Lung (tissue), 12 donors: ENCODE results near the gene GABRE. TPM values are rescaled to one million over a fixed set of nuclear protein-coding genes. Genes with fewer than 3 reads are reported as not detected.

Experiments
- ATAC-seq: fragments of 200-7000 bp; cut with Tn5 transposase; one replicate; pipeline ENCODE4 v1.9.1; 2020; ENCODE audit warnings: moderate number of reproducible peaks; ENCODE audit not compliant: insufficient read depth, low FRiP score
- DNase-seq, 3 donors: peaks; one replicate each; pipeline ENCODE4 v3.0.0-alpha.2; 2013 to 2017
- H3K27ac ChIP-seq, 2 donors: one replicate each; pipeline ENCODE4 v1.5.1; 2013; ENCODE audit warnings: mild to moderate bottlenecking in 2 of 2, moderate library complexity in 2 of 2, control low read depth in 1 of 2, inconsistent platforms in 1 of 2, low read depth in 1 of 2, low read length in 1 of 2
- H3K27me3 ChIP-seq, 3 donors: one replicate each; pipeline ENCODE4 v1.5.1; 2013; ENCODE audit warnings: low read length in 2 of 3; ENCODE audit not compliant: control insufficient read depth in 3 of 3, insufficient read depth in 3 of 3
- H3K36me3 ChIP-seq, 4 donors: one replicate each; pipeline ENCODE4 v1.5.1; 2013; ENCODE audit warnings: low read length in 4 of 4, mild to moderate bottlenecking in 1 of 4, moderate library complexity in 1 of 4; ENCODE audit not compliant: control insufficient read depth in 4 of 4, insufficient read depth in 4 of 4
- H3K4me1 ChIP-seq, 5 donors: one replicate each; pipeline ENCODE4 v1.5.1; 2013; ENCODE audit warnings: low read length in 5 of 5, mild to moderate bottlenecking in 2 of 5, moderate library complexity in 1 of 5; ENCODE audit not compliant: control insufficient read depth in 5 of 5, insufficient read depth in 5 of 5
- H3K4me3 ChIP-seq: one replicate; pipeline ENCODE4 v1.5.1; 2013; ENCODE audit warnings: mild to moderate bottlenecking, control low read depth, moderate library complexity
- H3K9ac ChIP-seq, 2 donors: one replicate each; pipeline ENCODE4 v1.5.1; 2013; ENCODE audit warnings: low read length in 2 of 2, control low read depth in 1 of 2; ENCODE audit not compliant: insufficient read depth in 1 of 2
- H3K9me3 ChIP-seq, 4 donors: one replicate each; pipeline ENCODE4 v1.5.1; 2013; ENCODE audit warnings: low read length in 3 of 4, mild to moderate bottlenecking in 1 of 4, moderate library complexity in 1 of 4; ENCODE audit not compliant: control insufficient read depth in 4 of 4, insufficient read depth in 3 of 4
- CTCF ChIP-seq: IDR thresholded peaks from 2 replicates; pipeline ENCODE4 v1.5.1; 2012; ENCODE audit warnings: mild to moderate bottlenecking; ENCODE audit errors: control extremely low read depth, extremely low read depth
- WGBS, 2 donors: extraction: QIAGEN DNeasy Blood & Tissue Kit; methylation state at CpG; one replicate each; pipeline ENCODE4 v1.1.7; 2013; 5-methylcytosine and 5-hydroxymethylcytosine counted together
- polyA plus RNA-seq, 2 donors: library from polyadenylated mRNA; stranded (reverse); fragments of 200-250 nt; gene quantifications; one replicate each; pipeline ENCODE4 v1.2.1, GENCODE V29; 2013
- total RNA-seq, 2 donors: library from RNA; depleted of rRNA in 1 of 2; stranded (reverse); fragments of >200 nt in 1 of 2; gene quantifications; one replicate each; pipeline ENCODE4 v1.2.1, GENCODE V29; 2014 to 2021
- donor health status: control.
- donor health status: control.
- donor health status: Bipolar disorder and iron deficiency.
- donor health status: healthy.
- donor health status: DM: yes; HTN: yes; CAD: no.

GABRE gene
- total and polyA plus RNA-seq, 4 donors: 2.2 to 44.5 (median 21.0) TPM

GRCh38 chrX:151977923-151978322 is 3.4 kb upstream of the GABRE start:
- no peak for ATAC-seq
- no peak for TF ChIP-seq CTCF

GRCh38 chrX:151977009-151977408 is 2.5 kb upstream of the GABRE start:
- Histone ChIP-seq H3K27me3 (no peaks in the 10 kb centered on the region), H3K36me3 (no peaks in the 10 kb centered on the region), H3K4me1 (peaks cover 0 to 4% (median 2%) of the 10 kb centered on the region in 5 donors), H3K9me3 (peaks cover 0 to 6% (median 0%) of the 10 kb centered on the region in 4 donors), H3K27ac (no peak overlapping the region), H3K9ac (no peak overlapping the region), H3K4me3 (no peak overlapping the region)
- ATAC-seq (no peak), DNase-seq (no peak)
- 66 to 71% methylated on average over 5 of the region's 5 CpGs for WGBS, 2 donors
- no peak for TF ChIP-seq CTCF

More at GRCh38 chrX:151977923-151978322, 3.4 kb upstream of the GABRE start:
- Histone ChIP-seq H3K4me3 (no peak overlapping the region), H3K9me3 (peaks cover 0 to 6% (median 0%) of the 10 kb centered on the region in 4 donors), H3K27ac (no peak overlapping the region), H3K9ac (no peak overlapping the region), H3K4me1 (peaks cover 0 to 4% (median 2%) of the 10 kb centered on the region in 5 donors), H3K27me3 (no peaks in the 10 kb centered on the region), H3K36me3 (no peaks in the 10 kb centered on the region)
- 66 to 82% methylated on average over 1 of the region's 1 CpG for WGBS, 2 donors
- peak in 1 of 3 donors; percentile 37 for DNase-seq

- ATAC-seq: no peak
- no peak overlapping the region for H3K4me3 ChIP-seq
- no peaks in the 10 kb centered on the region for H3K36me3 ChIP-seq
- H3K27me3 ChIP-seq: no peaks in the 10 kb centered on the region
- H3K9ac ChIP-seq: no peak overlapping the region
- no peak overlapping the region for H3K27ac ChIP-seq
- TF ChIP-seq CTCF: no peak
- 84 to 94% methylated on average over 5 of the region's 5 CpGs for WGBS, 2 donors
- DNase-seq: no peak
- H3K9me3 ChIP-seq: peaks cover 0 to 6% (median 0%) of the 10 kb centered on the region in 4 donors
- H3K4me1 ChIP-seq: peaks cover 0 to 7% (median 0%) of the 10 kb centered on the region in 5 donors
These were observed 1.3 kb upstream of the GABRE start for GRCh38 chrX:151975736-151976275.

- H3K27me3 ChIP-seq: no peaks in the 10 kb centered on the region
- H3K4me1 ChIP-seq: peaks cover 0 to 8% (median 0%) of the 10 kb centered on the region in 5 donors
- no peak overlapping the region for H3K9ac ChIP-seq
- DNase-seq (no peak), ATAC-seq (no peak)
- no peak overlapping the region for H3K4me3 ChIP-seq
- H3K27ac ChIP-seq: no peak overlapping the region
- H3K9me3 ChIP-seq: peaks cover 0 to 6% (median 0%) of the 10 kb centered on the region in 4 donors
- WGBS, 2 donors: 68 to 72% methylated on average over 8 of the region's 8 CpGs
- H3K36me3 ChIP-seq: no peaks in the 10 kb centered on the region
- no peak for TF ChIP-seq CTCF
These were observed 735 bp upstream of the GABRE start for GRCh38 chrX:151975228-151975593.
